C4-2B (cell line): ENCODE measurements around the gene ARHGAP26.

Experiments
- H3K27ac ChIP-seq: fragments of 450-650 bp; 2 replicates; pipeline ENCODE4 v1.5.1; 2017
- CTCF ChIP-seq: fragments of 450-650 bp; conservative IDR thresholded peaks from 2 replicates; pipeline ENCODE4 v1.5.1; 2017; ENCODE audit warnings: mild to moderate bottlenecking
- ZFX ChIP-seq: fragments of 450-650 bp; IDR thresholded peaks from 2 replicates; pipeline ENCODE4 v1.6.1; 2017

ARHGAP26 gene

GRCh38 chr5:143188083-143188482 is 417.9 kb downstream of the ARHGAP26 start:
- H3K27ac ChIP-seq: no peak overlapping the region
- no peak for TF ChIP-seq CTCF
- TF ChIP-seq ZFX: no peak

- no peak for TF ChIP-seq ZFX
- no peak for TF ChIP-seq CTCF
- H3K27ac ChIP-seq: no peak overlapping the region
Observed at GRCh38 chr5:143188692-143189091, 418.5 kb downstream of the ARHGAP26 start.

GRCh38 chr5:143190260-143190810 is 420.2 kb downstream of the ARHGAP26 start:
- no peak overlapping the region for H3K27ac ChIP-seq
- TF ChIP-seq CTCF (no peak), ZFX (no peak)

DNA sequence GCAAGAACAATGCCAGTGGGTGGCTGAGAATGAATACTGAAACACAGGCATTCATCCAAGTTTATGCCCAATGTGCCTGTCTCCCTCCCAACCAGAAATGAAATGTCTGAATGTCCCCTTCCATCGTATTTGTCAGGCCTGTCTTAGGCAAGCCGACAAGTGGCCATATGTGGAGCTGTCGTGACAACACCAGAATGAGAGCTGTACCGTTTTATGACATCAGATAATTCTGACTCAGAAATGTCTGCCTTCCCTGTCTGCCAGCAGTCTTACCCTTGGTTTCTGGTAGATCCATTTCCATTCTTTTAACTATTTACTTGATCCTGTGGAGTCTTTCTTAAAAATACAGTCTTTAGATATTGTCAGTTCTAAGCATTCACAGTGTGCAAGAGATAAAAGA is 421.5 kb downstream of the ARHGAP26 start:
- no peak for TF ChIP-seq CTCF
- TF ChIP-seq ZFX: no peak

GRCh38 chr5:143192191-143192900 is 422.2 kb downstream of the ARHGAP26 start:
- H3K27ac ChIP-seq: no peak overlapping the region
- TF ChIP-seq ZFX: no peak

More for the DNA sequence above, 421.5 kb downstream of the ARHGAP26 start:
- no peak overlapping the region for H3K27ac ChIP-seq

DNA sequence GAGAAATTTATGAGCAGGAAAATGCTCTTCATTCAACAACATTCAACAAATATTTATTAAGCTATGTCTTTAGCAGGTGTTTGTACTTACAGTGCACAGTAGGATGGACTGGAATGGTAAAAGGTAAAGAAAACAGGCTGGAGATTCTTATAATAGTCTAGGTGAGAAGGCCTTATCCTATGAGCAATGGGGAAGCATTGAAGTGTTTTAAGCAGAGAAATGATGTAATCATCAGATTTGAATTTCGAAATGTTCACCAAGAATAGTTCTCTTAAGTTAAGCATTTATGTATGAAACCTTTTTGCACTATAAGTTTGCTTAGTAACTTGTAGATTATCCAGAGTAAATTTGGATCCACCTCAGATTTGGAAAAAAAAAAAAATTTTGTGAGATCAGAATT is 424.0 kb downstream of the ARHGAP26 start:
- TF ChIP-seq ZFX: no peak
- no peak for TF ChIP-seq CTCF

DNA sequence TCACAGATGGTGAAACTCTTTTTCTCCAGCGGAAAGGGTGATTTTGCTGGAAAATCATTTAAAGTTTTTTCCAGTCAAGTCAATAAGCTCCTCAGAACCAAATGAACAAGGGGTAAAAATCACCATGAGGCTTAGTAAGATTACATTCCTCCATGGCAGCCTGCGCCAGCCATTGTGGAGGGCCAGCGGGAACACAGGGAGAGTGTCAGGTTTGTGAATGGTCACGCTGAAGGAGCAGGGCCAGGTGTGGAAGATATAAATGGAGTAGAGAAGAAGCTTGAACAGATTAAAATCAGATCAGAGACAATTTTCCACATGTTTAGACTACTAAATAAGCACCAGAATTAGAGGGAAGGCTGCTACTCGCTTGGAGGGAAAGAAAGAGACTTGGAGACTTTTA is 424.5 kb downstream of the ARHGAP26 start:
- H3K27ac ChIP-seq: no peak overlapping the region
- TF ChIP-seq ZFX (no peak), CTCF (no peak)

More for the DNA sequence above, 424.0 kb downstream of the ARHGAP26 start:
- no peak overlapping the region for H3K27ac ChIP-seq

DNA sequence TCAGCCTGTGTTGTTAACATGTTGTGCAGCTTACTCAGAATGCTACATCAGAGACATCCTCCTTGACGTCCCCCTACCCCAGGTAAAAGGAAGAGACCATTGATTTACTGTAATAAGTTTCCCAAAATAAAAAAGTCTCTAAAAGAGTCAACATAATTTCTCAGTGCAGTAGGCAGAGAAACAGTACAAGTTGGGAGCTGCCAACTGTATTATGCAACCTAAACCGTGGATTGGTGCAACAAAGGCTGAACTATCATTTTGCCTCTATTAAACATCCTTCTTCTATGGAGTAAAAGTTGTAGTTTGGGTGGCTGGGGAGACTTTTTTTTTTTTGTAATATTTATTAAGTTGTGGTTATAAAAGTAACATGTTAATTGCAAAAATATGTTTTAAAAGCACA is 425.3 kb downstream of the ARHGAP26 start:
- TF ChIP-seq CTCF (no peak), ZFX (no peak)
- no peak overlapping the region for H3K27ac ChIP-seq
